OCI-M1 (cell line): ENCODE data around the gene VAMP2.
A peak's percentile ranks its signal among the peaks of the same experiment; 100 is the strongest.

ENCODE experiments used
- DNase-seq: peaks from one replicate; lab custom pipeline; 2025; lab: John Stamatoyannopoulos, UW

Gene VAMP2

DNA sequence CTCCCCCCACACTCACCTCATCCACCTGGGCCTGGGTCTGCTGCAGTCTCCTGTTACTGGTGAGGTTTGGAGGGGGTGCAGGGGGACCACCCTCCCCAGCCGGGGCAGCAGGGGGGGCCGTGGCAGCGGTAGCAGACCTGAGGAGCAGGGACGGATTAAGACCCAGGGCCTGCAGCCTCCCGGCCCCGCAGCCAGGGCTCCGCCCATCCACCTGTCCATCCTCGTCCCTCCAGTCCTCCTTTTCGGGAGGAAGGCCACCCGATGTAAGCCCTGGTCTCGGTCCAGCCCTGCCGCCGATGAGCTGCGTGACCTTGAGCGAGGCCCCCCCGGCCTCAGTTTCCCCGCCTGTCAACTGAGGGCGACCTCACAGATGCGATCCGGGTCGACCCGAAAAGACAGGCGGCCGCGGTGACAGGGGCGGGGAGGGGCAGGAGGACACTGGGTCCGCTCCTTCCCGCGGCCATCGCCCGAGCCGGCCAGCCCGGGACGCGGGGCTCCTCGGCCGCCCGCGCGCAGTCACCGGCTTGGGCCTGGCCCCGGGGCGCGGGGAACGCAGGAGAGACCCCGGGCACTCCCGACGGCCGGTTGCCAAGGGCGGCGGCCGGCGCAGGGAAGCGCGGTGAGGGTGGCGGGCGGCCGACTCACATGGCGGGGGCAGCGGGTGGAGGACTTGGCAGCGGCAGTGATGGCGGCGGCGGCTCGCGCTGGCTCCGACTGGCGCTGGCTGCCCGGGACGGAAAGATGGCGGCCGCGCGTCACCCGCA is at the start of gene VAMP2:
VAMP2 (minus strand) TSS at position 716 of the 764 bp plus-strand sequence; CDS start at position 647, 69 bp downstream.
- peak; percentile 79 for DNase-seq

DNA sequence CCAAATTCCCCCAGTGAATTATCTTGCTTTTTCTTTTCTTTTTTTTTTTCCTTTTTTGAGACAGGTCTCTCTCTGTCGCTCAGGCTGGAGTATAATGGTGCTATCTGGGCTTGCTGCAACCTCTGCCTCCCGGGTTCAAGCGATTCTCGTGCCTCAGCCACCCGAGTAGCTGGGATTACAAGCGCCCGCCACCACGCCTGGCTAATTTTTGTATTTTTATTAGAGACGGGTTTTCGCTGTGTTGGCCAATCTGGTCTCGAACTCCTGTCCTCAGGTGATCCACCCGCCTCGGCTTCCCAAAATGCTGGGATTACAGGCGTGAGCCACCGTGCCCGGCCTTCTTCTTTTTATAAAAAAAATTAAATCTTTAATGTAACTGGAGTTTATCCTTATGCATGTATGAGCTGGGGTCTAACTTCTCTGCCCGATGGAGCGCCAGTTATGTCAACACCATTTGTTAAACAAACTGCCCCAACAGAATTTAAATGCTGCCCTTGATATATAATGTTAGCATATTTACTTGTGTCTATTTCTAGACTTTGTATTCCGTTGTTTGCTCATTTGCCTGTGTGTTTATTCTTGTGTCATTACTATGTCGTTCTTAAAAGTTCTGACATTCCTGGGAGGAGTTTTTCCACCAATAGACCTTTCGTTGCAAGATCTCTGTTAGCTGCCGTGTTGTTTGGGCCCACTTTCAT is 48.2 kb upstream of the VAMP2 start:
- DNase-seq = no peak

DNA sequence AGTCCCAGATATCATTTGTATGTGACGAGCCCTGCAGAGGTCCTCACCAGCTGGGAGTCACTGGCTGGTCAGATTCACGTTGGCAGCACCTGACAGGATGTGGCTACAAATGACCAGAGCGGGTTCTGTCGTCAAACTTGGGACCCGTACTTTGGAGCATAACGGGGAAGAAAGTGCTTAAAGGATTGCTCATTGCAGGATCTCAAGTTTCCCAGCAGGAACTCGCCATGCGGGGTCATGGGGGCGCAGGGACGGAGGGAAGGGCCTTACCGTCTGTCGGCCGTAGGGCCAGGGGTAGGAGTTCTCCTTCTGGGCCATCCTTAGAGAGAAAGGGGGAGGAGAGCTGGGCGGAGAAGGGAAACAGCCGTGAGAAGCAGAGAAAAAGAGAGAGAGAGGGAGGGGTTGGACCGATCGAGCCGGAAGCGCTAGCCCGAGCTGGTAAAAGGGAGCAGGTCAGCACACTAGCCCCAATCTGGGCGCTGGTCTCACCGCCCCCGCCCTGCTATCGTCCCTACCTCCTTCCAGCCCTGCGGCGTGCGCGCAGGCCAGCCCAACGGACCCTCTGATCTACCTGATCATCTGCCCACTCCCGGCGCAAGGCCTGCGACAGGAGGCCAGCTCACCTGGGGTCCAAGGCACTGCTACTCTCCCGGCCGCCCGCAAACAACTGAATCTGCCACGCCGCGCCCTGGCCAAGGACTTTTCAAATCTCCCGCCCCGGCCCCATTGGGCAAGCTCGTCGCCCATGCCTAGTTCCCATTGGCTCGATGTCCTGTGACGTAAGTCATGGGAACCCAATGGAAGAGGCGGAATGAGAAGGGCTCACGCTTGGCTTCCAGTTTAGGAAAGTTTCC is 47.4 kb upstream of the VAMP2 start, which contains the start of gene AURKB:
AURKB (minus strand) TSS at position 669 of the 854 bp plus-strand sequence; CDS start at position 318, 351 bp downstream.
- DNase-seq = peak; percentile 98

- DNase-seq = no peak
These were observed 43.8 kb upstream of the VAMP2 start for GRCh38 chr17:8206536-8206935.

- DNase-seq = no peak
These were observed 42.2 kb upstream of the VAMP2 start for GRCh38 chr17:8204761-8205555.

- peak; percentile 98 for DNase-seq
These were observed 29.5 kb upstream of the VAMP2 start for GRCh38 chr17:8192070-8192815.

DNA sequence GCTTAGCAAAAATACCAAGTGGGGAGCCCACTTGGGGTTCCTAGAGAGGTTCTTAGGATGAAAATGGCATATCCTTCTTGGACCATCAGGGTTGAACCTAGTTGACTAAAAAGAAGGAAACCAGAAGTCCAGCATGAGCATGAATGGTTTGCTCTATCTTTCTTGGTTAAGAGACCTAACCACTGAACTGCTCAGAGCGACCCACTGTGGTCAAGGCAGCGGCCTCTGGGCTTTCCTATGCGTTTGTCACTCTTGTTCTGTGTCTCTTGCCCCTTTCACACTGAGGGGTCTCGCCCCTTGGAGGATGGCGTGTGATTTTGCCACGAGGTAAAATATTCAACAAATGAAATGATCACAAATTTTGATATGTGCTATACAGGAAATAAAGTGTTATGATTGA is 27.8 kb upstream of the VAMP2 start:
- peak; percentile 96 for DNase-seq

GRCh38 chr17:8189711-8190477 is 27.1 kb upstream of the VAMP2 start, which contains the start of gene BORCS6:
Gene BORCS6 (minus strand): TSS chr17:8190180. CDS start chr17:8190140, 40 bp downstream.
- DNase-seq = peak; percentile 99

GRCh38 chr17:8189041-8189710 is 26.4 kb upstream of the VAMP2 start:
- DNase-seq = no peak

GRCh38 chr17:8188263-8188839 is 25.6 kb upstream of the VAMP2 start:
- DNase-seq = no peak

- peak; percentile 100 for DNase-seq
These were observed 24.9 kb upstream of the VAMP2 start for GRCh38 chr17:8187517-8188262.

GRCh38 chr17:8186787-8187516 is 24.2 kb upstream of the VAMP2 start:
- DNase-seq = peak; percentile 100

DNA sequence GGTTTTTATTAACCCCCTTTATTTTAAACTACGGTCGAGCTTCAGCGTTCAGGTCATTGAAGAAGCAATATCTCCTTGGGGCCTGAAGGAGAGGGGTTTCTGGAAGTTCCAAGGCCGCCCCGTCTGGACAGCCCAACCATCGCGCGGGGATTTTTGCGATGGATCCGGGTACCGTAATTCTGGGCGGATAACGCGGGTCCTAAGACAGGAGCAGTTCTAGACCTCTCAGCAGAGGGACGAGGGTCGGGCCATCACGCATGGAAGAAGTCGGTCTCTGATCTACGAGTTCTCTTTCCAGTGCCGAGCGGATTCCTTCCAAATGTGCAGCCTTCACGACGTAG is 23.7 kb upstream of the VAMP2 start:
- DNase-seq = no peak

DNA sequence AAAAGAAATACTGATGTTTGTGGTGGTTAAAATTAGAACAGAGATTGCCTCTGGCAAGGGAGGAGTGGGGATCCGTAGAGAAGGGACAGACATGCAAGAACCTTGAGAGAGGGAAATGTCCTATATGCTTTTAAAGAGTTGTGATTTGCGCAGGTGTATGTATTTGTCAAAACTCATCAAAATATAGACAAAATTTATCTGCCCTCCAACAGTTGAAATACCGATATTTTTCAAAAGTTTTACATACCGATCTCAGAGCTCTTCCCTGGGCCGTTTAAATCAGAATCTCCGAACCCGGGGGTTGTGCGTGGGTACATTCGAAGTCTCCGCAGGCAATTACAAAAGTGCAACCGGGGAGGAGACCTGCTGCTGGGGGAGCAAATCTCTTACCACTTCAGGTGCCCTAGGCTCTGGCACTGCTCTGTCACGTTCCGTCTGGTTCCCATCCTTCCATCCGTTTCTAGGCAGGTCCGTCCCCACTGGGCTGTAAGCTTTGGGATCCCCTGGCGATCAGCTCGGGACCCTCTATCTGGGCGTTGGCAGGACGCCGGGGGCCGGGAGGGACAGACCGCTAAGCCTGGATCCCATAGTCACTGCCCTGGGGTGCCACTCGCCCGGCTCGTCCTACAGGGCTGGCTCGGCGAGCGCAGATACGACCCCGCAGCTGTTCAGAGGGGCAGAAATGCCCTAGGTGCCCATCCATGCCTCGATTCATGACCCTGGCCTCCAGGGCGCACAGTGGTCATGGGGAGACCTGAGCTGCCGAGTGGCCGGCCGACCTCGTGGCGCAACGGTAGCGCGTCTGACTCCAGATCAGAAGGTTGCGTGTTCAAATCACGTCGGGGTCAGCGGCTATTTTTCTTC is 23.1 kb upstream of the VAMP2 start:
- peak; percentile 93 for DNase-seq

GRCh38 chr17:8176998-8177731 is 14.4 kb upstream of the VAMP2 start:
- no peak for DNase-seq
